T-helper 2 cell treated with Interferon-gamma antibody and Interleukin-4, amounts not matched to agents 5 μg/mL and 100 μg/mL, for 36 hours (primary cell): ENCODE results near the gene ACSM6.
A peak's percentile ranks its signal among the peaks of the same experiment; 100 is the strongest.
"Not testable (repeated sequence)": the region's sequence is repeated elsewhere in the genome, so short reads cannot be mapped to it uniquely, and the experiment has no call there.

Experiments
- DNase-seq: peaks from one replicate; pipeline ENCODE4 v3.0.0; 2021; ENCODE audit warnings: low spot score
- H3K27ac Mint-ChIP-seq: one replicate; pipeline ENCODE4 v1.8.0; 2021; ENCODE audit warnings: mild to moderate bottlenecking, mixed read lengths
- H3K27me3 Mint-ChIP-seq: one replicate; pipeline ENCODE4 v1.8.0; 2021; ENCODE audit warnings: low read depth, mixed read lengths
- H3K36me3 Mint-ChIP-seq: one replicate; pipeline ENCODE4 v1.8.0; 2021; ENCODE audit warnings: low read depth, mixed read lengths
- H3K4me1 Mint-ChIP-seq: one replicate; pipeline ENCODE4 v1.8.0; 2021; ENCODE audit warnings: low read depth, mixed read lengths
- H3K4me3 Mint-ChIP-seq: one replicate; pipeline ENCODE4 v1.8.0; 2022; ENCODE audit warnings: mild to moderate bottlenecking, moderate library complexity, mixed read lengths
- H3K9me3 Mint-ChIP-seq: one replicate; pipeline ENCODE4 v1.8.0; 2021; ENCODE audit warnings: mixed read lengths

ACSM6 gene

GRCh38 chr10:95229724-95230627, 35.9 kb downstream of the ACSM6 start:
- peaks cover 16% of the 10 kb centered on the region for H3K4me1 Mint-ChIP-seq
- no peak overlapping the region for H3K27ac Mint-ChIP-seq
- H3K36me3 Mint-ChIP-seq = peaks cover 21% of the 10 kb centered on the region
- H3K27me3 Mint-ChIP-seq = peaks cover 2% of the 10 kb centered on the region
- peaks cover 8% of the 10 kb centered on the region for H3K9me3 Mint-ChIP-seq
- H3K4me3 Mint-ChIP-seq = peak overlapping the region; percentile 75
- DNase-seq = no peak

- H3K9me3 Mint-ChIP-seq, H3K27me3 Mint-ChIP-seq: not testable (repeated sequence)
- DNase-seq = peak; percentile 47
- Mint-ChIP-seq H3K36me3 (peaks cover 22% of the 10 kb centered on the region), H3K4me3 (peak overlapping the region; percentile 75), H3K27ac (peak overlapping the region; percentile 81), H3K4me1 (peaks cover 23% of the 10 kb centered on the region)
These were observed 36.9 kb downstream of the ACSM6 start for GRCh38 chr10:95230677-95231586.

GRCh38 chr10:95233377-95234034, 39.5 kb downstream of the ACSM6 start:
- no peak for DNase-seq
- H3K9me3 Mint-ChIP-seq = peaks cover 8% of the 10 kb centered on the region
- H3K4me1 Mint-ChIP-seq = peaks cover 43% of the 10 kb centered on the region
- no peak overlapping the region for H3K27ac Mint-ChIP-seq
- no peaks in the 10 kb centered on the region for H3K27me3 Mint-ChIP-seq
- H3K4me3 Mint-ChIP-seq = no peak overlapping the region
- peaks cover 26% of the 10 kb centered on the region for H3K36me3 Mint-ChIP-seq

- Mint-ChIP-seq H3K27ac (peak overlapping the region; percentile 34), H3K4me3 (peak overlapping the region; percentile 8), H3K4me1 (peaks cover 46% of the 10 kb centered on the region), H3K27me3 (no peaks in the 10 kb centered on the region), H3K9me3 (peaks cover 8% of the 10 kb centered on the region), H3K36me3 (peaks cover 31% of the 10 kb centered on the region)
- DNase-seq = no peak
These were observed 40.9 kb downstream of the ACSM6 start for GRCh38 chr10:95234951-95235350.

- H3K9me3 Mint-ChIP-seq = peaks cover 8% of the 10 kb centered on the region
- H3K27me3 Mint-ChIP-seq = no peaks in the 10 kb centered on the region
- H3K36me3 Mint-ChIP-seq = peaks cover 37% of the 10 kb centered on the region
- DNase-seq = no peak
- H3K27ac Mint-ChIP-seq = peak overlapping the region; percentile 92
- H3K4me1 Mint-ChIP-seq = peaks cover 50% of the 10 kb centered on the region
- peak overlapping the region; percentile 75 for H3K4me3 Mint-ChIP-seq
These were observed 41.6 kb downstream of the ACSM6 start for GRCh38 chr10:95235676-95236067.

- Mint-ChIP-seq H3K9me3 (peaks cover 5% of the 10 kb centered on the region), H3K4me1 (peaks cover 50% of the 10 kb centered on the region), H3K27ac (peak overlapping the region; percentile 92), H3K27me3 (no peaks in the 10 kb centered on the region), H3K4me3 (peak overlapping the region; percentile 75), H3K36me3 (peaks cover 32% of the 10 kb centered on the region)
- peak; percentile 54 for DNase-seq
These were observed 42.2 kb downstream of the ACSM6 start for GRCh38 chr10:95236068-95236903.

GRCh38 chr10:95237376-95238170, 43.5 kb downstream of the ACSM6 start:
- Mint-ChIP-seq H3K4me1 (peaks cover 49% of the 10 kb centered on the region), H3K4me3 (peak overlapping the region; percentile 39), H3K27me3 (no peaks in the 10 kb centered on the region), H3K9me3 (peaks cover 4% of the 10 kb centered on the region), H3K27ac (peak overlapping the region; percentile 92), H3K36me3 (peaks cover 26% of the 10 kb centered on the region)
- no peak for DNase-seq

- H3K9me3 Mint-ChIP-seq, H3K27me3 Mint-ChIP-seq, H3K4me3 Mint-ChIP-seq, DNase-seq: not testable (repeated sequence)
- Mint-ChIP-seq H3K36me3 (peaks cover 18% of the 10 kb centered on the region), H3K4me1 (peaks cover 59% of the 10 kb centered on the region), H3K27ac (peak overlapping the region; percentile 31)
These were observed 46.1 kb downstream of the ACSM6 start for GRCh38 chr10:95240096-95240495.

GRCh38 chr10:95240811-95241210, 46.8 kb downstream of the ACSM6 start:
- Mint-ChIP-seq H3K36me3 (peaks cover 18% of the 10 kb centered on the region), H3K27me3 (no peaks in the 10 kb centered on the region), H3K4me1 (peaks cover 61% of the 10 kb centered on the region), H3K27ac (no peak overlapping the region), H3K9me3 (no peaks in the 10 kb centered on the region), H3K4me3 (no peak overlapping the region)
- no peak for DNase-seq

GRCh38 chr10:95241533-95241932, 47.5 kb downstream of the ACSM6 start:
- H3K27me3 Mint-ChIP-seq = no peaks in the 10 kb centered on the region
- no peak for DNase-seq
- no peak overlapping the region for H3K27ac Mint-ChIP-seq
- peaks cover 18% of the 10 kb centered on the region for H3K36me3 Mint-ChIP-seq
- no peaks in the 10 kb centered on the region for H3K9me3 Mint-ChIP-seq
- H3K4me1 Mint-ChIP-seq = peaks cover 61% of the 10 kb centered on the region
- no peak overlapping the region for H3K4me3 Mint-ChIP-seq

- no peak overlapping the region for H3K27ac Mint-ChIP-seq
- peaks cover 59% of the 10 kb centered on the region for H3K4me1 Mint-ChIP-seq
- DNase-seq = peak; percentile 33
- H3K36me3 Mint-ChIP-seq = peaks cover 14% of the 10 kb centered on the region
- no peak overlapping the region for H3K4me3 Mint-ChIP-seq
- H3K27me3 Mint-ChIP-seq = no peaks in the 10 kb centered on the region
- H3K9me3 Mint-ChIP-seq = no peaks in the 10 kb centered on the region
These were observed 48.7 kb downstream of the ACSM6 start for GRCh38 chr10:95242581-95243317.

- DNase-seq = no peak
- Mint-ChIP-seq H3K36me3 (peaks cover 14% of the 10 kb centered on the region), H3K27me3 (no peaks in the 10 kb centered on the region), H3K4me1 (peaks cover 55% of the 10 kb centered on the region), H3K9me3 (no peaks in the 10 kb centered on the region), H3K4me3 (no peak overlapping the region), H3K27ac (no peak overlapping the region)
These were observed 49.2 kb downstream of the ACSM6 start for GRCh38 chr10:95243318-95243617.
